Measurements from ENCODE around the gene PARP15. TPM values are rescaled to one million over a fixed set of nuclear protein-coding genes. Genes with fewer than 3 reads are reported as not detected.
A peak's percentile ranks its signal among the peaks of the same experiment; 100 is the strongest.

PARP15 gene
- total RNA-seq: 10 to 100 TPM in 4 of 6 donors, 1 to 10 TPM in 2; 7.0 to 30.4 (median 12.3) TPM

DNA sequence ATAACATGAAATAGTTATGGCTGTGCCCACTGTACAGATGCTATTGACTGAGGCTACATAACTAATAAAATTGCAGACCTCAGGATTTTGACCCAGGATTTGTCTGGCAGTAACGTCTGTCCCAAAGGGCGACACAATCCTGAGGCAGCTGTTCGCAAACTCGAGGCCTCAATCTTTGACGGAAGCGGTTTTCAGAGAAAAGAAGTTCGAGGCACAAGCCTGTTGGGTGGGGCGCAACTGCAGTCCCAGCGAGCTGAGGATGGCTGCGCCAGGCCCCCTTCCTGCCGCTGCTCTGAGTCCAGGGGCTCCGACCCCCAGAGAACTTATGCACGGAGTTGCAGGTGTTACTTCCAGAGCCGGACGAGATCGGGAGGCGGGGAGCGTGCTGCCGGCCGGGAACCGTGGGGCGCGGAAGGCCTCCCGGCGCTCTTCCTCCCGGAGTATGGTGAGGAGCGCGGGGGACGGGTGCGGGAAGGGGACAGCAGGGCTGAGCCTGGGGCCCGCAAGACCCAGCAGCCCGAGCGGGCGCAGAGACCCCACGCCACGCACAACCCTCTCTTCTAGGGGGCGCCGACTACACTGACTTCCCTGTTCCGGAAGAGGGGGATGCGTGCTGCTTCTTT is at the start of gene PARP15:
Gene PARP15 (plus strand): TSS at position 242 of the 623 bp plus-strand sequence. CDS start 18 bp downstream, at position 260.
- no peak for TF ChIP-seq EP300 (IDR thresholded peaks at IDR 0.05)
- TF ChIP-seq POLR2A (IDR thresholded peaks at IDR 0.05): peak in 1 of 4 donors; percentile 56
- TF ChIP-seq, protein P1, sequence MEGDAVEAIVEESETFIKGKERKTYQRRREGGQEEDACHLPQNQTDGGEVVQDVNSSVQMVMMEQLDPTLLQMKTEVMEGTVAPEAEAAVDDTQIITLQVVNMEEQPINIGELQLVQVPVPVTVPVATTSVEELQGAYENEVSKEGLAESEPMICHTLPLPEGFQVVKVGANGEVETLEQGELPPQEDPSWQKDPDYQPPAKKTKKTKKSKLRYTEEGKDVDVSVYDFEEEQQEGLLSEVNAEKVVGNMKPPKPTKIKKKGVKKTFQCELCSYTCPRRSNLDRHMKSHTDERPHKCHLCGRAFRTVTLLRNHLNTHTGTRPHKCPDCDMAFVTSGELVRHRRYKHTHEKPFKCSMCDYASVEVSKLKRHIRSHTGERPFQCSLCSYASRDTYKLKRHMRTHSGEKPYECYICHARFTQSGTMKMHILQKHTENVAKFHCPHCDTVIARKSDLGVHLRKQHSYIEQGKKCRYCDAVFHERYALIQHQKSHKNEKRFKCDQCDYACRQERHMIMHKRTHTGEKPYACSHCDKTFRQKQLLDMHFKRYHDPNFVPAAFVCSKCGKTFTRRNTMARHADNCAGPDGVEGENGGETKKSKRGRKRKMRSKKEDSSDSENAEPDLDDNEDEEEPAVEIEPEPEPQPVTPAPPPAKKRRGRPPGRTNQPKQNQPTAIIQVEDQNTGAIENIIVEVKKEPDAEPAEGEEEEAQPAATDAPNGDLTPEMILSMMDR (IDR thresholded peaks at IDR 0.05): no peak
- DNase-seq: peak in 1 of 2 donors; percentile 86
- Histone ChIP-seq H3K4me3 (peak within 1 kb of the TSS; percentile 37 to 61 (median 48)), H3K27ac (peak within 1 kb of the TSS; percentile 46 to 84 (median 62)), H3K27me3 (no peaks in the 10 kb centered on the region), H3K36me3 (peaks cover 0 to 12% (median 3%) of the 10 kb centered on the region in 4 donors), H3K4me1 (peaks cover 10 to 26% (median 17%) of the 10 kb centered on the region in 4 donors), H3K9me3 (peaks cover 8 to 13% (median 10%) of the 10 kb centered on the region in 4 donors)
- ATAC-seq (ENCODE audit: low FRiP score in 2 of 2): peak; percentile 55 to 78
- WGBS, 2 donors: 7 to 8% methylated on average over 14 to 36 of the region's 40 CpGs

DNA sequence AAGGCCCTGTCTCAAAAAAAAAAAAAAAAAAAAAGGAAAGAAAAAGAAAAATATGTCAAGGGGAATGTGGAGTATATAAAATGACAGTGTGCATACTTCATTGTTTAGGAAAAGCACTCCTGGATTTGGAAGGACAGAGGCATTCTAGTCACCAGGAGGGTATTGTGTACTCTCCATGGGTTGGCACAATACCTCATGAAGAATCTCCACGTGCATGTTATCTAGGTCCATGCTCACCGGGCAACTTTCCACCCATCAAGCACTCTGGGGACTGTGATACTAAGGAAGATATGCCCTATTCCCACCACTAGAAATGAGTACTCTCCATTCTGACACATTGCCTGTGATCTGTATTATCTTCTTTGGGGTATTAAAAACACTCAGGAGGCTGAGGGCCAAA is 47.3 kb upstream of the PARP15 start:
- ATAC-seq (ENCODE audit: low FRiP score in 2 of 2) (no peak), DNase-seq (no peak)
- Histone ChIP-seq H3K27me3 (no peaks in the 10 kb centered on the region), H3K36me3 (peaks cover 35 to 85% (median 56%) of the 10 kb centered on the region in 4 donors), H3K27ac (no peak overlapping the region), H3K9me3 (no peaks in the 10 kb centered on the region), H3K4me1 (no peaks in the 10 kb centered on the region), H3K4me3 (no peak overlapping the region)
- WGBS, 2 donors: 83 to 92% methylated on average over 2 of the region's 2 CpGs
- TF ChIP-seq, protein P1 (IDR thresholded peaks at IDR 0.05): no peak
- TF ChIP-seq POLR2A (IDR thresholded peaks at IDR 0.05) (no peak), POLR2AphosphoS5 (IDR thresholded peaks at IDR 0.05) (no peak)

- ATAC-seq (ENCODE audit: low FRiP score in 2 of 2): no peak
- no peak for TF ChIP-seq EP300 (IDR thresholded peaks at IDR 0.05)
- Histone ChIP-seq H3K4me1 (peaks cover 0 to 4% (median 0%) of the 10 kb centered on the region in 4 donors), H3K36me3 (peaks cover 46 to 99% (median 61%) of the 10 kb centered on the region in 4 donors), H3K27me3 (no peaks in the 10 kb centered on the region), H3K27ac (no peak overlapping the region), H3K4me3 (no peak overlapping the region), H3K9me3 (no peaks in the 10 kb centered on the region)
- DNase-seq: no peak
- 88 to 89% methylated on average over 2 of the region's 2 CpGs for WGBS, 2 donors
Observed at GRCh38 chr3:122533480-122533879, 44.0 kb upstream of the PARP15 start.

- no peak overlapping the region for H3K27ac ChIP-seq
- WGBS, 2 donors: 79 to 83% methylated on average over 1 of the region's 1 CpG
- H3K36me3 ChIP-seq: peaks cover 46 to 99% (median 59%) of the 10 kb centered on the region in 4 donors
- H3K27me3 ChIP-seq: no peaks in the 10 kb centered on the region
- DNase-seq: no peak
- peak in 1 of 2 donors; percentile 63 for ATAC-seq (ENCODE audit: low FRiP score in 2 of 2)
- H3K4me1 ChIP-seq: peaks cover 0 to 4% (median 0%) of the 10 kb centered on the region in 4 donors
- no peak for TF ChIP-seq POLR2AphosphoS5 (IDR thresholded peaks at IDR 0.05)
- TF ChIP-seq EP300 (IDR thresholded peaks at IDR 0.05): no peak
- TF ChIP-seq, protein P1 (IDR thresholded peaks at IDR 0.05): no peak
- TF ChIP-seq POLR2A (IDR thresholded peaks at IDR 0.05): no peak
- H3K9me3 ChIP-seq: no peaks in the 10 kb centered on the region
- no peak overlapping the region for H3K4me3 ChIP-seq
Observed at GRCh38 chr3:122533931-122534334, 43.5 kb upstream of the PARP15 start.

DNA sequence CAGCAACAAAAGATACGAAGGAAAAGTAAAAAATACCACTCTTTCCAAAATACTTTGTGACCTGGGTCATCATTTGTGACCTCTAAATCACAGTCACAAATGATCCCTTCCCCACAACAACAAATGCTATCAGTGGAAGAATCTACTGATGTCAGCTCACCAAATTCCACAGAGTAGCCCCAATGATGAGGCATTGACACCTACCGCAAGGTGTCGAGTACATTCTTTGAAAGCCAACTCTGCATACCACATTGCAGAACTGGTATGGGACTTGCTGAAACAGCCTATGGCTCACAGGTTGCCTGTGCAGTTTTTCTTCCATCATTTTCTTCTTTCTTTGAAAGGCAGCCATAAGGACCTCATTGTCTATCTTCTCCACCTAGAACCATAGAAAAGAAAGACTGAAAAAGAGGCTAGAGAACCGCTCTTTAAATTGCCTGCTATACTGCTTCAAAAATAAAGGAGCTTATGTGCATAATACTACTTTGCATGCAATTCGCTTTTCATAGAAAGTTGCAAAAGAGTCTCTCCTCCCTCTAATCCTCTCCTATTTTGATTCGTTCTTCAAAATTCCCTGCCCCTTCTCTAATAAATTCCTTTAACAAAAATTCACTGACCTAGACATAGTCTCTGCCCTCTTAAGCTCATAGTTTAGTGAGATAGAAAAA is 41.4 kb upstream of the PARP15 start:
- 94 to 95% methylated on average over 6 of the region's 6 CpGs for WGBS, 2 donors
- Histone ChIP-seq H3K27ac (no peak overlapping the region), H3K9me3 (no peaks in the 10 kb centered on the region), H3K4me3 (no peak overlapping the region), H3K27me3 (no peaks in the 10 kb centered on the region), H3K4me1 (peaks cover 0 to 4% (median 0%) of the 10 kb centered on the region in 4 donors), H3K36me3 (peaks cover 47 to 98% (median 68%) of the 10 kb centered on the region in 4 donors)
- no peak for ATAC-seq (ENCODE audit: low FRiP score in 2 of 2)
- TF ChIP-seq POLR2AphosphoS5 (IDR thresholded peaks at IDR 0.05): no peak
- TF ChIP-seq EP300 (IDR thresholded peaks at IDR 0.05): no peak
- TF ChIP-seq, protein P1 (IDR thresholded peaks at IDR 0.05): no peak
- TF ChIP-seq POLR2A (IDR thresholded peaks at IDR 0.05): no peak
- no peak for DNase-seq
